GM12878 (cell line): ENCODE data around the gene BCR.

ENCODE experiments used
- BHLHE40 ChIP-seq, 2 experiments: fragments of 450-650 bp in 1 of 2; IDR thresholded peaks; 2 replicates each; pipeline ENCODE4 v1.6.1; 2011 to 2017; ENCODE audit warnings: low read depth in 2 of 2, borderline replicate concordance in 1 of 2, improper control_type of control experiment in 1 of 2, low read length in 1 of 2, mild to moderate bottlenecking in 1 of 2
- CHD1 ChIP-seq: IDR thresholded peaks from 2 replicates; pipeline ENCODE4 v1.6.1; 2012; ENCODE audit warnings: low read depth, low read length, improper control_type of control experiment
- POLR2A ChIP-seq: IDR thresholded peaks from 2 replicates; pipeline ENCODE4 v1.6.1; 2011; ENCODE audit warnings: low read depth, mild to moderate bottlenecking, low read length
- RB1 ChIP-seq: fragments of 450-650 bp; formaldehyde crosslinking; IDR thresholded peaks from 2 replicates; pipeline ENCODE4 v1.6.1; 2017; ENCODE audit warnings: mild to moderate bottlenecking, borderline replicate concordance
- SREBF1 ChIP-seq: IDR thresholded peaks from 2 replicates; pipeline ENCODE4 v1.6.1; 2012; ENCODE audit warnings: mild to moderate bottlenecking, low read length
- SUPT20H ChIP-seq: IDR thresholded peaks from 2 replicates; pipeline ENCODE4 v1.6.1; 2011; ENCODE audit warnings: low read depth, mild to moderate bottlenecking, low read length, moderate library complexity, borderline replicate concordance; ENCODE audit not compliant: control insufficient read depth
- SUZ12 ChIP-seq: fragments of 200-600 bp; sonication (generic); IDR thresholded peaks from one replicate; pipeline ENCODE4 v1.6.1; 2018; ENCODE audit warnings: antibody characterized with exemption, mild to moderate bottlenecking; ENCODE audit not compliant: unreplicated experiment
- TAF1 ChIP-seq: IDR thresholded peaks from 2 replicates; pipeline ENCODE4 v1.6.1; 2011; ENCODE audit warnings: mild to moderate bottlenecking, low read depth, low read length, borderline replicate concordance
- TF ChIP-seq, protein P1 (sequence below): IDR thresholded peaks from 2 replicates; pipeline ENCODE4 v1.6.1; 2011; ENCODE audit warnings: low read depth, low read length, improper control_type of control experiment, borderline replicate concordance
- TF ChIP-seq, protein P2 (sequence below): IDR thresholded peaks from 2 replicates; pipeline ENCODE4 v1.6.1; 2011; ENCODE audit warnings: low read depth, mild to moderate bottlenecking, low read length, moderate library complexity, borderline replicate concordance; ENCODE audit errors: extremely low read depth

DNA sequence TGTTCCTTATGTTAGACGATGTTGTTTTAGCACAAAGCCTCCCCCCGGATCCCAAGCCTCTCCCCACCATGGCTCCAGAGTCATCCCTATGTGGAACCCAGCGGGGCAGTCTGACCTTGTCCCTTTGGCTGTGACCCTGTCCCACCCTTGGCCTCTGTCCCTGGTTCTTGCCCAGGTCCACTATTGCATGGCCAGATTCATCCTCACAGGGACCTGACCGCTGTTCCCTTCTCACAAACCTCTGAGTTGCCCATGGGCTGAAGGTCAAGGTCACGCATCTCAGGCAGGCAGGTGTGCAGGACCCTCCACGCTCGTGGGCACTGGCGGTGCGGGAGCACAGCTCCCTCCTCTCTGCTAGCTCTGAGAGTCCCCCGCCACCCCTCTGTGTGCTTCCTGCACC lies 39.0 kb downstream of the BCR start:
- TF ChIP-seq TAF1 (no peak), POLR2A (no peak), SUZ12 (no peak), CHD1 (no peak), SREBF1 (no peak), SUPT20H (no peak), RB1 (no peak), BHLHE40 (IDR thresholded peaks at IDR 0.05; ENCODE audit: borderline replicate concordance in 1 of 2, low read depth in 2 of 2, low read length in 1 of 2) (no peak)
- TF ChIP-seq, protein P1, sequence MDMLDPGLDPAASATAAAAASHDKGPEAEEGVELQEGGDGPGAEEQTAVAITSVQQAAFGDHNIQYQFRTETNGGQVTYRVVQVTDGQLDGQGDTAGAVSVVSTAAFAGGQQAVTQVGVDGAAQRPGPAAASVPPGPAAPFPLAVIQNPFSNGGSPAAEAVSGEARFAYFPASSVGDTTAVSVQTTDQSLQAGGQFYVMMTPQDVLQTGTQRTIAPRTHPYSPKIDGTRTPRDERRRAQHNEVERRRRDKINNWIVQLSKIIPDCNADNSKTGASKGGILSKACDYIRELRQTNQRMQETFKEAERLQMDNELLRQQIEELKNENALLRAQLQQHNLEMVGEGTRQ: no peak
- TF ChIP-seq, protein P2, sequence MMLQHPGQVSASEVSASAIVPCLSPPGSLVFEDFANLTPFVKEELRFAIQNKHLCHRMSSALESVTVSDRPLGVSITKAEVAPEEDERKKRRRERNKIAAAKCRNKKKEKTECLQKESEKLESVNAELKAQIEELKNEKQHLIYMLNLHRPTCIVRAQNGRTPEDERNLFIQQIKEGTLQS: no peak
